ENCODE results near the gene DMXL1.

The DMXL1 gene

GRCh38 chr5:119070828-119071560, at the start of gene DMXL1:
DMXL1 (plus strand) TSS chr5:119071087; CDS start chr5:119071570, 483 bp downstream.
- DNase-seq (ENCODE audit: low read depth in 4 of 4, low spot score in 1 of 4) = peak; percentile 93 to 97 (median 95)

- DNase-seq (ENCODE audit: low read depth in 4 of 4, low spot score in 1 of 4) = no peak
These were observed 49.6 kb upstream of the DMXL1 start for GRCh38 chr5:119021149-119021732.

GRCh38 chr5:119022017-119022745, 48.7 kb upstream of the DMXL1 start:
- DNase-seq (ENCODE audit: low read depth in 4 of 4, low spot score in 1 of 4) = no peak

GRCh38 chr5:119022773-119023172, 48.1 kb upstream of the DMXL1 start:
- DNase-seq (ENCODE audit: low read depth in 4 of 4, low spot score in 1 of 4) = no peak

GRCh38 chr5:119028575-119028974, 42.3 kb upstream of the DMXL1 start:
- DNase-seq (ENCODE audit: low read depth in 4 of 4, low spot score in 1 of 4) = no peak

- no peak for DNase-seq (ENCODE audit: low read depth in 4 of 4, low spot score in 1 of 4)
These were observed 39.6 kb upstream of the DMXL1 start for GRCh38 chr5:119031011-119031886.

- DNase-seq (ENCODE audit: low read depth in 4 of 4, low spot score in 1 of 4) = no peak
These were observed 39.0 kb upstream of the DMXL1 start for GRCh38 chr5:119031905-119032304.

- no peak for DNase-seq (ENCODE audit: low read depth in 4 of 4, low spot score in 1 of 4)
These were observed 38.2 kb upstream of the DMXL1 start for GRCh38 chr5:119032656-119033055.

GRCh38 chr5:119033135-119033534, 37.8 kb upstream of the DMXL1 start:
- DNase-seq (ENCODE audit: low read depth in 4 of 4, low spot score in 1 of 4) = no peak

- no peak for DNase-seq (ENCODE audit: low read depth in 4 of 4, low spot score in 1 of 4)
These were observed 34.7 kb upstream of the DMXL1 start for GRCh38 chr5:119036101-119036762.

- no peak for DNase-seq (ENCODE audit: low read depth in 4 of 4, low spot score in 1 of 4)
These were observed 33.2 kb upstream of the DMXL1 start for GRCh38 chr5:119037496-119038215.

- no peak for DNase-seq (ENCODE audit: low read depth in 4 of 4, low spot score in 1 of 4)
These were observed 22.6 kb upstream of the DMXL1 start for GRCh38 chr5:119048246-119048645.

GRCh38 chr5:119049824-119050449, 20.9 kb upstream of the DMXL1 start:
- no peak for DNase-seq (ENCODE audit: low read depth in 4 of 4, low spot score in 1 of 4)

GRCh38 chr5:119054101-119054500, 16.8 kb upstream of the DMXL1 start:
- DNase-seq (ENCODE audit: low read depth in 4 of 4, low spot score in 1 of 4) = no peak

GRCh38 chr5:119055294-119055693, 15.6 kb upstream of the DMXL1 start:
- no peak for DNase-seq (ENCODE audit: low read depth in 4 of 4, low spot score in 1 of 4)

- DNase-seq (ENCODE audit: low read depth in 4 of 4, low spot score in 1 of 4) = no peak
These were observed 11.8 kb upstream of the DMXL1 start for GRCh38 chr5:119058979-119059529.

- DNase-seq (ENCODE audit: low read depth in 4 of 4, low spot score in 1 of 4) = no peak
These were observed 11.1 kb upstream of the DMXL1 start for GRCh38 chr5:119059740-119060255.

GRCh38 chr5:119063579-119064379, 7.1 kb upstream of the DMXL1 start:
- DNase-seq (ENCODE audit: low read depth in 4 of 4, low spot score in 1 of 4) = no peak

Data from stimulated activated CD4-positive, alpha-beta T cell treated with anti-CD3 and anti-CD28 coated beads, Interleukin-1b, Interleukin-23, amount 100 ng/mL, for 24 hours (primary cell).